ENCODE data around the gene POLE.

DNA sequence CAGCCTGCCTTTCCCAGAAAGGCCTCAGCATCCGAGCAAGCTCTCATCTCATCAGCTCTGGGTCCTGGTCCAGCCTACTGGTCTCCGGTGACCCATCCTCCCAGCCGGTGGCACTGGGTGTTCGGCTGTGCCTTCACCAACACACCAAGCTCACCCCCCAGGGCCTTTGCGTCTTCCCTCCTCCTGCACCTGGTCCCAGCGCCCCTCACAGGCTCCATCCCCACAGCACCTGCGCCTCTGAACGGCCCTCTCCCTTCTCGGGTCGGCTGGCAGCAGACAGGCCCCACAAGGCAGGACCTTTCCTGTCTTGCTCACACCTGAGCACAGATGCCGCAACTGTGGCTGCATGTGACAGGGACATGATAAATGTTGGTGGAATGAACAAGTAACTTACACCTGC is 55.5 kb downstream of the POLE start:
- TF ChIP-seq POLR2A (IDR thresholded peaks at IDR 0.05): no peak
- TF ChIP-seq, protein P1, sequence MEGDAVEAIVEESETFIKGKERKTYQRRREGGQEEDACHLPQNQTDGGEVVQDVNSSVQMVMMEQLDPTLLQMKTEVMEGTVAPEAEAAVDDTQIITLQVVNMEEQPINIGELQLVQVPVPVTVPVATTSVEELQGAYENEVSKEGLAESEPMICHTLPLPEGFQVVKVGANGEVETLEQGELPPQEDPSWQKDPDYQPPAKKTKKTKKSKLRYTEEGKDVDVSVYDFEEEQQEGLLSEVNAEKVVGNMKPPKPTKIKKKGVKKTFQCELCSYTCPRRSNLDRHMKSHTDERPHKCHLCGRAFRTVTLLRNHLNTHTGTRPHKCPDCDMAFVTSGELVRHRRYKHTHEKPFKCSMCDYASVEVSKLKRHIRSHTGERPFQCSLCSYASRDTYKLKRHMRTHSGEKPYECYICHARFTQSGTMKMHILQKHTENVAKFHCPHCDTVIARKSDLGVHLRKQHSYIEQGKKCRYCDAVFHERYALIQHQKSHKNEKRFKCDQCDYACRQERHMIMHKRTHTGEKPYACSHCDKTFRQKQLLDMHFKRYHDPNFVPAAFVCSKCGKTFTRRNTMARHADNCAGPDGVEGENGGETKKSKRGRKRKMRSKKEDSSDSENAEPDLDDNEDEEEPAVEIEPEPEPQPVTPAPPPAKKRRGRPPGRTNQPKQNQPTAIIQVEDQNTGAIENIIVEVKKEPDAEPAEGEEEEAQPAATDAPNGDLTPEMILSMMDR (IDR thresholded peaks at IDR 0.05): no peak

Measured in lower leg skin (tissue), 3 donors.